ENCODE data around the gene ERC2. TPM values are rescaled to one million over a fixed set of nuclear protein-coding genes. Genes with fewer than 3 reads are reported as not detected.
"Not testable (repeated sequence)": the region's sequence is repeated elsewhere in the genome, so short reads cannot be mapped to it uniquely, and the experiment has no call there.

ERC2 gene
- total and polyA plus RNA-seq, 12 donors = 0.22 to 4.2 (median 1.7) TPM

- Histone ChIP-seq H3K36me3 (no peaks in the 10 kb centered on the region), H3K27ac (no peak overlapping the region), H3K27me3 (peaks cover 0 to 3% (median 0%) of the 10 kb centered on the region in 7 donors), H3K4me3 (no peak overlapping the region), H3K4me1 (peaks cover 0 to 7% (median 0%) of the 10 kb centered on the region in 9 donors), H3K9me3 (peaks cover 0 to 5% (median 1%) of the 10 kb centered on the region in 11 donors)
- peak in 1 of 2 donors; percentile 9 for DNase-seq
- no peak for TF ChIP-seq CTCF (IDR thresholded peaks at IDR 0.05)
- intact Hi-C loops (cut with DNase I) = no loop called here
- peak in 6 of 8 donors; percentile 69 to 89 (median 84) for ATAC-seq
- 42 to 49% methylated on average over 4 of the region's 4 CpGs for WGBS, 2 donors
Measured at GRCh38 chr3:56269755-56270535, 198.3 kb downstream of the ERC2 start.

GRCh38 chr3:56268616-56269383 is 199.5 kb downstream of the ERC2 start:
- ATAC-seq (peak in 1 of 8 donors; percentile 61), DNase-seq (no peak)
- H3K27ac ChIP-seq = peak overlapping the region in 1 of 10 donors; percentile 19

GRCh38 chr3:56261852-56262251 is 206.4 kb downstream of the ERC2 start:
- ATAC-seq; intact Hi-C loops (cut with DNase I): not testable (repeated sequence)
- WGBS, 2 donors = 46 to 69% methylated on average over 2 of the region's 2 CpGs

More at GRCh38 chr3:56268616-56269383, 199.5 kb downstream of the ERC2 start:
- no peaks in the 10 kb centered on the region for H3K36me3 ChIP-seq
- intact Hi-C loops (cut with DNase I) = no loop called here
- H3K4me1 ChIP-seq = peaks cover 0 to 7% (median 0%) of the 10 kb centered on the region in 9 donors
- TF ChIP-seq CTCF (IDR thresholded peaks at IDR 0.05) = no peak
- 82 to 87% methylated on average over 4 of the region's 4 CpGs for WGBS, 2 donors
- H3K4me3 ChIP-seq = no peak overlapping the region
- H3K27me3 ChIP-seq = peaks cover 0 to 3% (median 0%) of the 10 kb centered on the region in 7 donors
- H3K9me3 ChIP-seq = peaks cover 0 to 8% (median 2%) of the 10 kb centered on the region in 11 donors

GRCh38 chr3:56260262-56260661 is 208.0 kb downstream of the ERC2 start:
- no peak for TF ChIP-seq CTCF (IDR thresholded peaks at IDR 0.05)
- Histone ChIP-seq H3K4me1 (no peaks in the 10 kb centered on the region), H3K27ac (no peak overlapping the region), H3K4me3 (no peak overlapping the region), H3K36me3 (no peaks in the 10 kb centered on the region), H3K27me3 (peaks cover 0 to 5% (median 0%) of the 10 kb centered on the region in 7 donors), H3K9me3 (peaks cover 0 to 10% (median 2%) of the 10 kb centered on the region in 11 donors)
- WGBS, 2 donors = 84 to 88% methylated on average over 5 of the region's 5 CpGs
- DNase-seq = no peak
- intact Hi-C loops (cut with DNase I) = no loop called here
- no peak for ATAC-seq

More at GRCh38 chr3:56261852-56262251, 206.4 kb downstream of the ERC2 start:
- not testable (repeated sequence) for H3K4me1 ChIP-seq, DNase-seq, H3K36me3 ChIP-seq, H3K27me3 ChIP-seq, H3K27ac ChIP-seq, H3K4me3 ChIP-seq
- H3K9me3 ChIP-seq = peaks cover 0 to 12% (median 2%) of the 10 kb centered on the region in 11 donors

All from heart right ventricle (tissue), 16 donors.